GM21529 (cell line): Measurements from ENCODE around the gene DENND6A.
"Not testable (repeated sequence)": the region's sequence is repeated elsewhere in the genome, so short reads cannot be mapped to it uniquely, and the experiment has no call there.

Source experiments
- ATAC-seq: cut with Tn5 transposase; IDR thresholded peaks from one replicate; pipeline ENCODE4 v1.9.1; 2021; ENCODE audit not compliant: unreplicated experiment

The DENND6A gene

GRCh38 chr3:57694146-57694545 lies 1.3 kb upstream of the DENND6A start:
- ATAC-seq = no peak

DNA sequence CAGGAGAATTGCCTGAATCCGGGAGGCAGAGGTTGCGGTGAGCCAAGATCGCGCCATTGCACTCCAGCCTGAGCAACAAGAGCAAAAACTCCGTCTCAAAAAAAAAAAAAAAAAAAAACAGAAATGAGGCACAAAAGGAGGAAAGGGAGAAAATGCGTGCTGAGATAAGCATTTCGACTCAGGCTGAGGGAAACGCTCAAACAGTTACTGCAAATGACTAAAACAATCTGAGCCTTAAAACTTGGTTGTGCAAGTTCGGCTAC lies 813 bp downstream of the DENND6A start:
- not testable (repeated sequence) for ATAC-seq

- ATAC-seq = no peak
Observed at GRCh38 chr3:57691411-57692132, 1.3 kb downstream of the DENND6A start.

DNA sequence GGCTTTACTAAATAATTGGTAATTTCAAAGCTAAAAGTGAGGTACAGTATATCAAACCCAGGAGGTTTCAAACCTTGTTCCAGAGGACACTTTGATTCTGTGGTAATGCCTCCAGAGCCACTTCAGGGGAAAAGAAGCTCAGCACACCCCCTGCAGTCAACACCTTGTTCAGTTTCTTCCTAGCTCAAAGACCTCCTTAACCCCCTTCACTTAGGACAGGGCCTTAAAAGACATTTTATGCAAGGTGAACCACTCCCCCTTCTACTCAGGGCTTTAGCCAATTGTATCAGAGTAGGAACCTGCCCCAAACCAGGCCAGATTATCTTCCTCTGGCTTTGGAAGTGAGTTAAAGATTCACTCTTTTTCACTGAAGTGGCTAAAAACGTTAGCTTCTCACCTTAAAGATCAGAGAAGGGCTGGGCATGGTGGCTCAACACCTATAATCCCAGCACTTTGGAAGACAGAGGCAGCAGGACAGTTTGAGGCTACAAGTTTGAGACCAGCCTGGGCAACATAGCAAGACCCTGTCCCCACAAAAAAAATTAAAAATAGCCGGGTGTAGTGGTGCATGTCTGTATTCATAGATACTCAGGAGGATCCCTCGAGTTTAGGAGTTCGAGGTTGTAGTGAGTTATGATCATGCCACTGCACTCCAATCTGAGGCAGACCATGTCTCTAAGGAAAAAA lies 3.4 kb downstream of the DENND6A start:
- no peak for ATAC-seq

- no peak for ATAC-seq
Observed at GRCh38 chr3:57688291-57688690, 4.6 kb downstream of the DENND6A start.

DNA sequence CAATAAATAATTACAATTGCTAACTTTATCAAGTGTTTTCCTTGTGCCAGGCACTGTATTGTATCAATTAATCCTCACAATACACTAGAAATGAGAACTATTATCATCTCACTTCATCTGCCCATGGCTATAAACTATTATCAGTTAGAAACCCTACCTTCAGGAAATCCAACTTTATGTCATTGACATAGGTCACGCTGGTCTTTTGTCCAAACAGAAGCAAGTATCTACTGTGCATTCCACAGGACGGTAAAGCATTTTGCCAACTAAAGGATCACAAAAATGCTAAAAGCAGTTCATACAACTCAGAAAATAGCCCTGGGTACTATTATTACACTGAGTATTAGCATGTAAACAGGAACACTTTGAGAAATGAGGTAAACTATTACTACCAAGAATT lies 9.6 kb downstream of the DENND6A start:
- ATAC-seq = no peak

- ATAC-seq = no peak
Observed at GRCh38 chr3:57682284-57682683, 10.6 kb downstream of the DENND6A start.

DNA sequence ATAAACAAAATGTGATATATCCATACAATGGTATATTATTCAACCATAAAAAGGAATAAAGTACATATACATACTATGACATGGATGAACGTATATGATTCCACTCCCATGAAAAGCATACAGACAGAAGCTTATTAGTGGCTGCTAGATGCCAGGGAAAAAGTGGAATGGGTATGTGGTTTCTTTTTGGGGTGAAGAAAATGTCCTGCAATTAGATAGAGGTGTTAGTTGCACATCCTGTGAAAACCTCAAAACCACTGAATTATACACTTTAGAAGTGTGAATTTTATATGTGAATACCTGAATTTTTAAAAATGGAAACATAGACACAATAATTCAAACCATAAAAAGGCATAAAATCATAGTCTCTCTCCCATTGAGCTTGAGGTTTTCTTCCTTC lies 11.2 kb downstream of the DENND6A start:
- no peak for ATAC-seq

GRCh38 chr3:57680046-57680445 lies 12.8 kb downstream of the DENND6A start:
- no peak for ATAC-seq

GRCh38 chr3:57675530-57675929 lies 17.3 kb downstream of the DENND6A start:
- ATAC-seq = no peak

GRCh38 chr3:57673156-57673555 lies 19.7 kb downstream of the DENND6A start:
- ATAC-seq = no peak

DNA sequence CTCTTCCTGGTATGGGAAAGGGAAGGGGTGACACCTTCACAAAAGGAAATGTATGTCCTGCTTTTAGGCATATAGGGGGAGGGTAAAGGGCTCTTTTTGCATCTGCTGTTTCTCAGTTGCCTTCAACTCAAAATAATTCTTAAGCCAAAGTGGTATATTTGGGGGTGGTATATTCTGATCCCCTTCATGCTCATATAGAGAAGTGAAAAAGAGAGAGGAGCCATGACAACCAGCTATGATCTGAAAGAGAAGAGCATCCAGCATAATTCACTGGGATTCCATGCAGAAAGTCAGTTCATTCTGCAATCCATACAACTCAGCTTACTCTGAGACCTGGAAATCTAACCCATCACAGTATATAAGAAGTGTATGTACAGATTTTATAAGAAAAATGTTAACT lies 22.3 kb downstream of the DENND6A start:
- ATAC-seq = no peak

DNA sequence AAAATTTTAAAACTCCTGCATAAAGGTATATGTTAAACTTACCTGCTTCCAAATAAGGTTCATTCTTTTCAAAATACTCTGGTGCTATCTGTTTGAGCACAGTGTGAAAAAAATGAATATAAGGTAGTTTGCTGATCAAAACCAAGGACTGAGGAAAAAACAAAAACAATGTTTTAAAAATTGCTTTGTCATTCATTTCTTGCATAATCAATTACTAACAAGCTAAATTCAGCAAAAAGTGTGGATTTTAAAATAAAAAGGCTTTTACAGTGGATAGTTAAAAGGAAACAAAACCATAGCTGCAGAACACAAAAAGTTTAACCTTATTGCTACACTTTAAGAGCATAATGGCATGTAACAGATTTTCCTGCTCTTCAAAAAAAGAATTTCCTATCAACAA lies 31.5 kb downstream of the DENND6A start:
- no peak for ATAC-seq

- no peak for ATAC-seq
Observed at GRCh38 chr3:57659806-57660439, 33.0 kb downstream of the DENND6A start.

DNA sequence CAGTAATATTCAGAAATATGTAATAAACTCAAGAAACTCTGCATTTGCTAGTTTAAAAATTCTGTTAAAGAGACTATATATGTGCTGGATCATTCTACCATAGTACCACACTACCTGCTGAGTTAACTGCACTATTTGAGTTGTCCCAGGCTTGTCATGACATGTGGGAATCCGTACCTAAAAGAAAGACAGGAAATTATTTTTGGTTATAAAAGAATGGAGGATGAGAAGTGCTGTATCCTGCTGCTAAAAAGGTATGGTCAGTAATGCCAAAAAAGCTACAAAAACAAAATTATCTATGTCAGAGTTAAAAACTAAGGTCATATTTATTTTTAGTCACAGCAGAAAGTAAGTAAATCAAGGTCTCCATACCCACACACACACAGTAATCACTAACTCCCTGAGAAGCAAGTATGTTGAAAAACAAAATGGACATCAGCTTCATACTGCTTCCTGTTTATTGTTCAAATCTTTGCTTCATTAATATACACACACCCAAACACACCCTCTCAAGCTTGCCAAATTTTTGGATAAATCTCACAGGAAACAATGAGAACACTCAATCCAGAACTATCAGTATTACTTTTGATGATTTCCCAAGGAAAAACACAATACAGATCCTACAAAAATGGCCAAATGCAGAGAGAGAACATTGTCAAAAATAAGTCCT lies 33.7 kb downstream of the DENND6A start:
- no peak for ATAC-seq

DNA sequence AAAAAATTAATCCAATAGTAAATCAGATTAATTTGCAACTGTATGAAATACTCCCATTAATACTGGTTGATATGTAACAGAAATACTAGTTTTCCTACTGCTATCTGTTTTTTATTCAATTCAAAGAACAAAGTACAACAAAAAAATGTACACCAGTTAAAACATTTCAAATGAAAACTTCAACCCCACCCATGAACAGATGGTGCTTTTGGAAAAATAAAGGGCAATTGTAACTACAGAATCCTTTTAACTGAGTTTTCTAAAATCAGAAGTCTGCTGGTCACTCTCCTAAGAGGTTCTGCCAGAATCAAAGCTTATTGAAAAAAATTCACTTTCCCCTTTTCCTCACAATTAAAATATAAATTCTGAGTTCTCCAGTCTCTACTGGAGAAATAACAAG lies 34.3 kb downstream of the DENND6A start:
- no peak for ATAC-seq

- ATAC-seq = no peak
Observed at GRCh38 chr3:57655727-57656126, 37.1 kb downstream of the DENND6A start.

GRCh38 chr3:57654267-57654666 lies 38.6 kb downstream of the DENND6A start:
- ATAC-seq = no peak

GRCh38 chr3:57652203-57652602 lies 40.7 kb downstream of the DENND6A start:
- no peak for ATAC-seq

GRCh38 chr3:57647292-57647940 lies 45.5 kb downstream of the DENND6A start:
- ATAC-seq = no peak

DNA sequence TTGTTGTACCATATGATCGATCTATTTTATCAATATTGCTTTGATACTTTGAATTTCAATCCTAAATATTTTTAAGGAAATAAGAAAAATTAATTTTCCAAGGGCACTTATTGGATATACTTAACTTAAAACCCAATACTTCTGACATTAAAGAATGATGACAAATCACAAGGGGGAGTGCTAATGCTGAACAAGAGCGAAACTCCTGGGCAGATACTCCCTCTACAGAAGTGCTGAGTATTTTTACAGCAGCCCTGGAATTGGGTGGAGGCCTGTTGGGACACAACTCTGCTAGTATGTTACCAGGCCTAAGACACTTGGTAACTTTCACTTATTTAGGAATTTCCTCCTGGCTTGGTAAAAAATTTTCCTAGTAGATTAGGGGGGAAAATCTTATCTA lies 46.2 kb downstream of the DENND6A start:
- ATAC-seq = no peak
